SH-SY5Y (cell line): ENCODE data around the gene GLUD2.

Source experiments
- GATA2 ChIP-seq: IDR thresholded peaks from 2 replicates; pipeline ENCODE4 v1.6.1; 2011; ENCODE audit warnings: mild to moderate bottlenecking, low read depth, low read length
- GATA3 ChIP-seq: IDR thresholded peaks from 2 replicates; pipeline ENCODE4 v1.6.1; 2011; ENCODE audit warnings: low read depth, mild to moderate bottlenecking, low read length, moderate library complexity

GRCh38 chrX:121062289-121062688 is 14.9 kb downstream of the GLUD2 start:
- no peak for TF ChIP-seq GATA2
- no peak for TF ChIP-seq GATA3
